Heart right ventricle (tissue), 16 donors: ENCODE measurements around the gene PDIA5. TPM values are rescaled to one million over a fixed set of nuclear protein-coding genes. Genes with fewer than 3 reads are reported as not detected.

ENCODE experiments used
- ATAC-seq, 8 donors: fragments of 200-7000 bp; cut with Tn5 transposase; one replicate each; pipeline ENCODE4 v1.9.1; 2020; ENCODE audit warnings: mild to moderate bottlenecking in 8 of 8, moderate library complexity in 8 of 8, moderate number of reproducible peaks in 1 of 8
- DNase-seq, 2 donors: peaks; one replicate each; pipeline ENCODE4 v3.0.0-alpha.2; 2020
- H3K27ac ChIP-seq, 10 donors: fragments of 200-600 bp; sonication (generic) in 2 of 10; one replicate each; pipeline versions ENCODE4 v1.5.0 to v1.8.0; 2020 to 2022; ENCODE audit warnings: mild to moderate bottlenecking in 3 of 10
- H3K27me3 ChIP-seq, 7 donors: fragments of 200-600 bp; one replicate each; pipeline ENCODE4 v1.8.0; 2021 to 2022; ENCODE audit warnings: mild to moderate bottlenecking in 2 of 7
- H3K36me3 ChIP-seq, 9 donors: fragments of 200-600 bp; sonication (generic) in 1 of 9; one replicate each; pipeline versions ENCODE4 v1.5.0 to v1.8.0; 2020 to 2022; ENCODE audit warnings: mild to moderate bottlenecking in 2 of 9
- H3K4me1 ChIP-seq, 9 donors: fragments of 200-600 bp; sonication (generic) in 1 of 9; one replicate each; pipeline versions ENCODE4 v1.5.0 to v1.8.0; 2020 to 2022; ENCODE audit warnings: mild to moderate bottlenecking in 4 of 9
- H3K4me3 ChIP-seq, 10 donors: fragments of 200-600 bp; sonication (generic) in 2 of 10; one replicate each; pipeline versions ENCODE4 v1.5.0 to v1.8.0; 2020 to 2022; ENCODE audit warnings: mild to moderate bottlenecking in 7 of 10, moderate library complexity in 2 of 10
- H3K9me3 ChIP-seq, 11 donors: fragments of 200-600 bp in 10 of 11; sonication (generic) in 2 of 11; one replicate each; pipeline versions ENCODE4 v1.5.0 to v1.8.0; 2013 to 2022; ENCODE audit warnings: mild to moderate bottlenecking in 2 of 11, control low read depth in 1 of 11, moderate library complexity in 1 of 11
- WGBS, 2 donors: extraction: QIAGEN DNeasy Blood & Tissue Kit; methylation state at CpG; one replicate each; pipeline ENCODE4 v1.1.7; 2013; ENCODE audit warnings: inconsistent platforms in 1 of 2; 5-methylcytosine and 5-hydroxymethylcytosine counted together
- intact Hi-C, 10 donors: fragments of 100-400 bp; cut with DNase I; formaldehyde crosslinking; loops; one replicate each; pipeline versions ENCODE4 v1.11.1 to v1.14.2; 2022
- polyA plus RNA-seq, 2 donors: library from polyadenylated mRNA; stranded (reverse); fragments of 200-250 nt; gene quantifications; one replicate each; pipeline ENCODE4 v1.2.3, GENCODE V29; 2013
- total RNA-seq, 10 donors: library from RNA; stranded (reverse); fragmentation: NEBNext Ultra II Directional in 3 of 10; extraction: Animal tissue kit (Norgen Biotek cat#: 25700) in 3 of 10; gene quantifications; one replicate each; pipeline versions ENCODE4 v1.2.1 to v1.2.4, GENCODE V29; 2021 to 2023
- TF ChIP-seq, protein P1 (sequence below), 9 donors: fragments of 200-600 bp; sonication (generic) in 2 of 9; IDR thresholded peaks; one replicate each; pipeline versions ENCODE4 v1.5.0 to v1.8.0; 2021 to 2022; ENCODE audit warnings: antibody characterized with exemption in 9 of 9, mild to moderate bottlenecking in 5 of 9, moderate library complexity in 1 of 9
- donor health status: Arrhythmogenic right ventricular cardiomyopathy.
- donor health status: ischemic (EF 13 %, LVEDD 7.1; RV severe dilation, severe dysfunction).
- donor health status: healthy with polysubstance abuse.
- donor health status: DM: no; HTN: yes; CAD: no.
- donor health status: DM: no; HTN: no; CAD: no.
- donor health status: ischemic (EF 25% LVEDD 6.9; RV normal size, moderate dysfunction).
- donor health status: ischemic (EF 25% LVEDD 5.7; RV mildly dilated, moderate dysfunction).
- donor health status: healthy.
- donor health status: DM: yes; HTN: yes; CAD: no.
- donor health status: Ischemic cardiomyopathy.
- donor health status: ischemic (EF 35%, LVEDD 5.7; RV mildly dilated, moderate dysfunction).
- donor health status: nonischemic (EF 11% LVEDD 7.7; RV severe dilation, severe dysfunction).
- donor health status: DM: yes; HTN: yes; CAD: no.
- donor health status: PGD.
- donor health status: ischemic (EF 29% LVEDD 5.4; RV normal size, mild dysfunction).
- donor health status: nonischemic (EF 23%, LVEDD 6.1; RV moderate dilation, normal function).

PDIA5 gene
- total and polyA plus RNA-seq, 12 donors: 4.2 to 14.6 (median 6.3) TPM

DNA sequence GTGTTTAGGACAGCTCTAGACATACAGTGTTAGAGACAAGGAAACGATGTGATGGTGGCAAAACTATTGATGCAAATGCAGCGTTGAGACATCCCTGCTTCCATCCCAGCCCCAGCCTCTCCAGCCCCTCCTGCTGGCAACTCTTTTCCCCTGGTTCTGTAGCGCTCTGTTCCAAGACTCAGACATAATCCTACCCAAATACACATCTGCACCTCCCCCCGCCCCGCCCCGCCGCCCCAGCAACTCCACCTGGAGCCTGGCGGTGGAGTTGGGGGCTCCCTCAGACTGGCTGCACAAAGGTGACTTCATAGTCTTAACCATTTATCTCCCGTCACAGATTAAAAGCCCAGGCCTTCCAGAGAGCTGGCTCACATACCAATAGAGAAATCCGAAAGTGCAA, 127.7 kb downstream of the PDIA5 start:
- intact Hi-C loops: no loop called here
- TF ChIP-seq, protein P1, sequence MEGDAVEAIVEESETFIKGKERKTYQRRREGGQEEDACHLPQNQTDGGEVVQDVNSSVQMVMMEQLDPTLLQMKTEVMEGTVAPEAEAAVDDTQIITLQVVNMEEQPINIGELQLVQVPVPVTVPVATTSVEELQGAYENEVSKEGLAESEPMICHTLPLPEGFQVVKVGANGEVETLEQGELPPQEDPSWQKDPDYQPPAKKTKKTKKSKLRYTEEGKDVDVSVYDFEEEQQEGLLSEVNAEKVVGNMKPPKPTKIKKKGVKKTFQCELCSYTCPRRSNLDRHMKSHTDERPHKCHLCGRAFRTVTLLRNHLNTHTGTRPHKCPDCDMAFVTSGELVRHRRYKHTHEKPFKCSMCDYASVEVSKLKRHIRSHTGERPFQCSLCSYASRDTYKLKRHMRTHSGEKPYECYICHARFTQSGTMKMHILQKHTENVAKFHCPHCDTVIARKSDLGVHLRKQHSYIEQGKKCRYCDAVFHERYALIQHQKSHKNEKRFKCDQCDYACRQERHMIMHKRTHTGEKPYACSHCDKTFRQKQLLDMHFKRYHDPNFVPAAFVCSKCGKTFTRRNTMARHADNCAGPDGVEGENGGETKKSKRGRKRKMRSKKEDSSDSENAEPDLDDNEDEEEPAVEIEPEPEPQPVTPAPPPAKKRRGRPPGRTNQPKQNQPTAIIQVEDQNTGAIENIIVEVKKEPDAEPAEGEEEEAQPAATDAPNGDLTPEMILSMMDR (IDR thresholded peaks at IDR 0.05): peak in 6 of 9 donors; percentile 15 to 53 (median 29)
- Histone ChIP-seq H3K9me3 (peaks cover 0 to 6% (median 0%) of the 10 kb centered on the region in 11 donors), H3K4me1 (peaks cover 0 to 14% (median 7%) of the 10 kb centered on the region in 9 donors), H3K4me3 (no peak overlapping the region), H3K27me3 (no peaks in the 10 kb centered on the region), H3K27ac (no peak overlapping the region), H3K36me3 (no peaks in the 10 kb centered on the region)
- DNase-seq: peak; percentile 12 to 15
- ATAC-seq: peak in 3 of 8 donors; percentile 52 to 64 (median 61)
- 39 to 41% methylated on average over 10 of the region's 10 CpGs for WGBS, 2 donors

DNA sequence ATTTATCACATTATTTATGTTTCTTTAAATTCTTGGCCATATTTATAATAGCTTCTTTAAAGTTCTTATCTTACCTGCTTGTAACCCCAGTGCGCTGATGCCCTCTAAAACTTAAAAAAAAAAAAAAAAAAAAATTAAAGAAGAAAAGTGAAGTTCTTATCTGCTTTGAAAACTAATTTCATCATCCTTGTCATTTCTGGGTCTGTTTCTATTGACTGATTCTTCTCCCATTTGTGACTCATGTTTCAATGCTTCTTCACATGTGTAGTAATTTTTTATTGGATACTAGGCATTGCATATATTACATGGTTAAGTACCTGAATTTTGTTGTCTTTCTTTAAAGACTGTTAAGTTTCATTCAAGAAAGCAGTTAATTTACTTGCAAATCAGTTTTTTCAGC, 131.5 kb downstream of the PDIA5 start:
- intact Hi-C loops: no loop called here
- no peak for ATAC-seq
- Histone ChIP-seq H3K36me3 (no peaks in the 10 kb centered on the region), H3K27ac (no peak overlapping the region), H3K4me3 (no peak overlapping the region), H3K9me3 (peaks cover 0 to 6% (median 0%) of the 10 kb centered on the region in 11 donors), H3K4me1 (peaks cover 0 to 25% (median 19%) of the 10 kb centered on the region in 9 donors), H3K27me3 (no peaks in the 10 kb centered on the region)
- WGBS, 2 donors: 93 to 100% methylated on average over 1 of the region's 1 CpG
- TF ChIP-seq, protein P1 (IDR thresholded peaks at IDR 0.05): no peak
- DNase-seq: no peak

GRCh38 chr3:123201223-123201556, 134.4 kb downstream of the PDIA5 start:
- intact Hi-C loops: loop anchor here in 1 of 10 donors (10.0 kb wide), 1 partner anchor 166 kb away; no protein-coding TSS in a partner anchor
- peaks cover 0 to 21% (median 15%) of the 10 kb centered on the region in 9 donors for H3K4me1 ChIP-seq
- peak overlapping the region in 9 of 10 donors; percentile 51 to 95 (median 86) for H3K27ac ChIP-seq
- H3K36me3 ChIP-seq: no peaks in the 10 kb centered on the region
- 3 to 5% methylated on average over 6 of the region's 6 CpGs for WGBS, 2 donors
- ATAC-seq (no peak), DNase-seq (no peak)
- peak overlapping the region; percentile 78 to 100 (median 94) for H3K4me3 ChIP-seq
- TF ChIP-seq, protein P1 (IDR thresholded peaks at IDR 0.05): no peak
- H3K9me3 ChIP-seq: peaks cover 0 to 6% (median 0%) of the 10 kb centered on the region in 11 donors
- H3K27me3 ChIP-seq: no peaks in the 10 kb centered on the region

DNA sequence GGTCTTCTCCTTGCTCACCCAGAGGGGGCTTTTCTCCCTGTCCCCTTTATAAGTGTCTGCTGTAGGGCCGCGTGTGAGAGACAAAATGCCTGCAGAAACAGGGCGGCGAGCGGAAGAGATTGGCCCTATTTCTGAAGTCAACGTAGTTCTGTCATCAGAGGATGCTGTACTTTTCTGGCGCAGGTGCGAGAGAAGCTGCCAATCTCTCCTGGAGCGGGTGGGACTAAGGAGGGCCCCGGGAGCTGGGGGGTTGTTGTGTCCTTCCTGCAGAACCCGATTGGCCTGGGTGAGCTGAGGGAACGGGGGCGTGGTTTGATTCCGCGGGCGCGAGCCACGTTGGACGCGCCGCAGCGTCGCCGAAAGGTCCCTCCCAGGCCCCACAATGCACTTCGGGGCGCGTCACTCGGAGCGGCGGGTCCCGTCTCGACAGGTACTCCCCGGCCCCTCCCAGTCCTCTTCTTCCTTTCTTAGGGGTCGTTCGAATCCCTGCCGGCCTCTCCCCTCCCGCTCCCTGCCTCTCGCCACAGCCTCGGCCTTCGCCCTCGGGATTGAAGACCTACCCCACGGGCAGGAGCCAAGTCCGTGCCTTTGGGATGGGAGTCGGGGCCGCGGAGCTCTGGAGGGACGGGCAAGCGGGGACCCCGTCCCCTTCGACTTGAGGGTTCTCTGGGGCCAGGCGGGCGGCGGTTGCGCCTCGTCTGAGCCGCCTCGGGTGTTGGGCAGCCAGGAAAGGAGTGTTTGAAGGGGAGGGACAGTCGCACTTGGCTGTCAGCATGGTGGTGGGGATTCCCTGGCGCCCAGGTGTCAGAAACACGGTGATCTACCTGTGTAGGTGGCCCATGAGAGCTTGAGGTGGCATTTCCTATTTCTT, 135.0 kb downstream of the PDIA5 start, which contains the start of gene SEC22A:
Gene SEC22A (plus strand): TSS at position 387 of the 871 bp plus-strand sequence. CDS start 7,275 bp downstream, outside the sequence.
- H3K27me3 ChIP-seq: no peaks in the 10 kb centered on the region
- ATAC-seq: peak; percentile 98 to 100 (median 99)
- intact Hi-C loops: loop anchor here in 1 of 10 donors (10.0 kb wide), 1 partner anchor 167 kb away; no protein-coding TSS in a partner anchor
- 0 to 1% methylated on average over 57 to 60 of the region's 60 CpGs for WGBS, 2 donors
- peak within 1 kb of the TSS; percentile 78 to 100 (median 94) for H3K4me3 ChIP-seq
- TF ChIP-seq, protein P1 (IDR thresholded peaks at IDR 0.05): no peak
- peak; percentile 90 to 94 for DNase-seq
- peaks cover 0 to 21% (median 15%) of the 10 kb centered on the region in 9 donors for H3K4me1 ChIP-seq
- peaks cover 0 to 6% (median 0%) of the 10 kb centered on the region in 11 donors for H3K9me3 ChIP-seq
- H3K27ac ChIP-seq: peak within 1 kb of the TSS; percentile 41 to 95 (median 86)
- no peaks in the 10 kb centered on the region for H3K36me3 ChIP-seq
